ENCODE data around the gene MLPH. TPM values are rescaled to one million over a fixed set of nuclear protein-coding genes. Genes with fewer than 3 reads are reported as not detected.

Gene MLPH
- total and polyA plus RNA-seq, 7 experiments from 2014 or later = not detected

GRCh38 chr2:237517163-237517562 lies 30.1 kb downstream of the MLPH start:
- DNase-seq (no peak), ATAC-seq (no peak)
- H3K36me3 ChIP-seq (ENCODE audit: control insufficient read depth in 2 of 3, insufficient read depth in 3 of 3, low read length in 3 of 3) = no peaks in the 10 kb centered on the region
- CTCF ChIA-PET = interaction anchor here (0.5 to 0.9 kb wide), 3 partner anchors 10 to 363 kb away, joined by 3 read pairs; no protein-coding TSS in a partner anchor
- H3K27ac ChIP-seq (ENCODE audit: low read depth, low read length) = no peak overlapping the region
- intact Hi-C loops (cut with micrococcal nuclease) = loop anchor here in 1 of 2 donors (10.0 kb wide), 1 partner anchor 228 kb away; no protein-coding TSS in a partner anchor
- no peaks in the 10 kb centered on the region for H3K4me1 ChIP-seq (ENCODE audit: control insufficient read depth in 2 of 2, insufficient read depth in 2 of 2, low read length in 2 of 2)
- Mint-ChIP-seq H3K4me3 (no peak overlapping the region), H3K4me1 (no peaks in the 10 kb centered on the region), H3K9me3 (peaks cover 0 to 4% (median 0%) of the 10 kb centered on the region in 11 donors), H3K27me3 (no peaks in the 10 kb centered on the region), H3K36me3 (no peaks in the 10 kb centered on the region), H3K27ac (no peak overlapping the region)
- no peak overlapping the region for H3K4me3 ChIP-seq (ENCODE audit: low read length)
- no peaks in the 10 kb centered on the region for H3K9me3 ChIP-seq (ENCODE audit: control insufficient read depth in 2 of 3, low read length in 3 of 3)
- H3K27me3 ChIP-seq (ENCODE audit: control insufficient read depth in 2 of 2, insufficient read depth in 2 of 2, low read length in 2 of 2) = no peaks in the 10 kb centered on the region
- POLR2A ChIA-PET = no interaction called here

DNA sequence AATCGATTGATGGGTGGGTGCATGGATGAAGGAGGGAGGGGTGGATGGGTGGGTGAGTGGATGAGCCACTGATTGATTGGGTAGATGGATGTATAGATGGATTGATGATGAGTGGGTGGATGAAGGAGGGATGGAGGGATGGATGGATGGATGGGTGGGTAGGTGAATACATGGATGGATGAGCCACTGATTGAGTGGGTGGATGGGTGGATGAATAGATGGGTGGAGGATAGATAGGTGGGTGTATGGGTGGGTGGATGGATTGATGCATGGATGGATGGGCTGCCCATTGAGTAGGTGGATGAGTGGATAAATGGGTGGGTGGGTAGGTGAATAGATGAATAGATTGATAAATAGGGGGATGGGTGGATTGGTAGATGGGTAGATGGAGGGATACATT lies 30.9 kb downstream of the MLPH start:
- intact Hi-C loops (cut with micrococcal nuclease) = loop anchor here in 1 of 2 donors (10.0 kb wide), 1 partner anchor 227 kb away; no protein-coding TSS in a partner anchor
- no peak overlapping the region for H3K4me3 Mint-ChIP-seq
- no peaks in the 10 kb centered on the region for H3K36me3 Mint-ChIP-seq
- no peak overlapping the region for H3K27ac ChIP-seq (ENCODE audit: low read depth, low read length)
- H3K36me3 ChIP-seq (ENCODE audit: control insufficient read depth in 2 of 3, insufficient read depth in 3 of 3, low read length in 3 of 3) = no peaks in the 10 kb centered on the region
- DNase-seq (no peak), ATAC-seq (no peak)
- no peaks in the 10 kb centered on the region for H3K27me3 Mint-ChIP-seq
- POLR2A ChIA-PET = no interaction called here
- no peak overlapping the region for H3K4me3 ChIP-seq (ENCODE audit: low read length)
- H3K9me3 ChIP-seq (ENCODE audit: control insufficient read depth in 2 of 3, low read length in 3 of 3) = no peaks in the 10 kb centered on the region
- no peaks in the 10 kb centered on the region for H3K27me3 ChIP-seq (ENCODE audit: control insufficient read depth in 2 of 2, insufficient read depth in 2 of 2, low read length in 2 of 2)
- CTCF ChIA-PET = no interaction called here
- no peaks in the 10 kb centered on the region for H3K4me1 Mint-ChIP-seq
- H3K9me3 Mint-ChIP-seq = peaks cover 0 to 4% (median 0%) of the 10 kb centered on the region in 11 donors
- peak overlapping the region in 1 of 9 donors; percentile 58 for H3K27ac Mint-ChIP-seq
- H3K4me1 ChIP-seq (ENCODE audit: control insufficient read depth in 2 of 2, insufficient read depth in 2 of 2, low read length in 2 of 2) = no peaks in the 10 kb centered on the region

DNA sequence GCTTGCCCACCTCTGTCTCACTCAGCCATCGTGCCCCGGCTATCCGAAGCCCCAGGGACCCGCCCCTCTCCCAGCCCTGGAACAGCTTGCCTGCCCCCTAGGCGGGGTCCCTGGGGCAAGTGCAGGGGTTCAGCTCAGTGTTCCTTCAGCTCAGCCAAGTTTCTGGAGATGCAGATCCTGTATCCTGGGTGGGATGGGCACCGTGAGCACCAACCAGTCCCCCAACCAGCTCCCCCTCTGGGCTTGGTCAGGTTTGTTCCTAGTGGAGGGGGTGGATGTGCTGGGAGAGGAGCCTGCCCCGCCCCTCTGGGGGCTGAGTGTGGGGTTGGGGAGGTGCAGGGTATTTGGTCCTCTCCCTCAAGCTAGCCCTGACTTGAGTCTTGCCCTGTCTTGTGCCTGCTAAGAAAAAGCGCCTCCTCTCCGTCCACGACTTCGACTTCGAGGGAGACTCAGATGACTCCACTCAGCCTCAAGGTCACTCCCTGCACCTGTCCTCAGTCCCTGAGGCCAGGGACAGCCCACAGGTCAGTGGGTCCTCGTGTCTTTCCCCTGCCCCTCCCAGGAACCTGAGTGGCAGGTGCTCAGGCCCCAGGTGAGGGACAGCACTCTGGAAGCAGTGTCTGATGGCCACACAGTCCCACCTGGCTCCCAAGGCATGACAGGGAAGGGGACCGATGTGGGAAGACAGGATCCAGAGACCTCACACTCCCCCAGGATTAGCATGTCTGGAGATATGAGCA lies 32.6 kb downstream of the MLPH start:
- ATAC-seq (no peak), DNase-seq (no peak)
- POLR2A ChIA-PET = no interaction called here
- CTCF ChIA-PET = no interaction called here
- H3K27ac ChIP-seq (ENCODE audit: low read depth, low read length) = no peak overlapping the region
- no peaks in the 10 kb centered on the region for H3K4me1 ChIP-seq (ENCODE audit: control insufficient read depth in 2 of 2, insufficient read depth in 2 of 2, low read length in 2 of 2)
- peaks cover 0 to 4% (median 0%) of the 10 kb centered on the region in 11 donors for H3K9me3 Mint-ChIP-seq
- H3K27me3 ChIP-seq (ENCODE audit: control insufficient read depth in 2 of 2, insufficient read depth in 2 of 2, low read length in 2 of 2) = no peaks in the 10 kb centered on the region
- no peaks in the 10 kb centered on the region for H3K36me3 Mint-ChIP-seq
- no peaks in the 10 kb centered on the region for H3K36me3 ChIP-seq (ENCODE audit: control insufficient read depth in 2 of 3, insufficient read depth in 3 of 3, low read length in 3 of 3)
- no peaks in the 10 kb centered on the region for H3K4me1 Mint-ChIP-seq
- intact Hi-C loops (cut with micrococcal nuclease) = loop anchor here in 1 of 2 donors (10.0 kb wide), 1 partner anchor 225 kb away; no protein-coding TSS in a partner anchor
- H3K9me3 ChIP-seq (ENCODE audit: control insufficient read depth in 2 of 3, low read length in 3 of 3) = no peaks in the 10 kb centered on the region
- H3K4me3 Mint-ChIP-seq = no peak overlapping the region
- H3K27me3 Mint-ChIP-seq = no peaks in the 10 kb centered on the region
- H3K27ac Mint-ChIP-seq = no peak overlapping the region
- H3K4me3 ChIP-seq (ENCODE audit: low read length) = no peak overlapping the region

GRCh38 chr2:237520290-237520689 lies 33.2 kb downstream of the MLPH start:
- Histone ChIP-seq H3K36me3 (ENCODE audit: control insufficient read depth in 2 of 3, insufficient read depth in 3 of 3, low read length in 3 of 3) (no peaks in the 10 kb centered on the region), H3K27ac (ENCODE audit: low read depth, low read length) (no peak overlapping the region), H3K9me3 (ENCODE audit: control insufficient read depth in 2 of 3, low read length in 3 of 3) (no peaks in the 10 kb centered on the region), H3K4me1 (ENCODE audit: control insufficient read depth in 2 of 2, insufficient read depth in 2 of 2, low read length in 2 of 2) (no peaks in the 10 kb centered on the region), H3K4me3 (ENCODE audit: low read length) (no peak overlapping the region), H3K27me3 (ENCODE audit: control insufficient read depth in 2 of 2, insufficient read depth in 2 of 2, low read length in 2 of 2) (no peaks in the 10 kb centered on the region)
- Mint-ChIP-seq H3K4me3 (no peak overlapping the region), H3K27ac (no peak overlapping the region), H3K4me1 (no peaks in the 10 kb centered on the region), H3K36me3 (no peaks in the 10 kb centered on the region), H3K27me3 (no peaks in the 10 kb centered on the region), H3K9me3 (peaks cover 0 to 4% (median 0%) of the 10 kb centered on the region in 11 donors)
- ChIA-PET POLR2A (no interaction called here), CTCF (no interaction called here)
- ATAC-seq (no peak), DNase-seq (no peak)
- intact Hi-C loops (cut with micrococcal nuclease) = no loop called here

DNA sequence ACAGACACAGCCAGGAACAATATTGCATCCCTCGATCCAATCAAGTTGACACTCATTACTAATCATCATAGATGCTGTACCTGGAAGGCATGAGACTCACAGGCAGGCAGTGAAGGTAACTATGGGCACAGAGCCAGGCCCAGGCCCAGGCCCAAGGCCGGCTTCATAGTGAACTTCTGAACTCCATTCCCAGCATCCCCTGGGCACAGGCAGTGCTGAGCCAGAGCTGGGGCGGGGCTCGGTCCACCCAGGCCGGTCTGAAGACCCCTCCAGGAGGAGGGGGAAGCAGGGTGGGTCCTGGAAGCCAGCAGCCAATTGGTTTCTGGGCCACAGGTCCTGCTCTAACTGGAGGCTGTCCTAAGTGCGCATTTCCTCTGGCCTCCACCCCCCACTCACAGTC lies 37.6 kb downstream of the MLPH start:
- ATAC-seq (no peak), DNase-seq (no peak)
- POLR2A ChIA-PET = no interaction called here
- H3K4me1 Mint-ChIP-seq = no peaks in the 10 kb centered on the region
- intact Hi-C loops (cut with micrococcal nuclease) = no loop called here
- Histone ChIP-seq H3K36me3 (ENCODE audit: control insufficient read depth in 2 of 3, insufficient read depth in 3 of 3, low read length in 3 of 3) (no peaks in the 10 kb centered on the region), H3K4me3 (ENCODE audit: low read length) (no peak overlapping the region), H3K9me3 (ENCODE audit: control insufficient read depth in 2 of 3, low read length in 3 of 3) (no peaks in the 10 kb centered on the region), H3K27me3 (ENCODE audit: control insufficient read depth in 2 of 2, insufficient read depth in 2 of 2, low read length in 2 of 2) (no peaks in the 10 kb centered on the region), H3K4me1 (ENCODE audit: control insufficient read depth in 2 of 2, insufficient read depth in 2 of 2, low read length in 2 of 2) (no peaks in the 10 kb centered on the region), H3K27ac (ENCODE audit: low read depth, low read length) (no peak overlapping the region)
- H3K27ac Mint-ChIP-seq = no peak overlapping the region
- H3K9me3 Mint-ChIP-seq = no peaks in the 10 kb centered on the region
- CTCF ChIA-PET = no interaction called here
- H3K36me3 Mint-ChIP-seq = no peaks in the 10 kb centered on the region
- H3K4me3 Mint-ChIP-seq = no peak overlapping the region
- H3K27me3 Mint-ChIP-seq = no peaks in the 10 kb centered on the region

DNA sequence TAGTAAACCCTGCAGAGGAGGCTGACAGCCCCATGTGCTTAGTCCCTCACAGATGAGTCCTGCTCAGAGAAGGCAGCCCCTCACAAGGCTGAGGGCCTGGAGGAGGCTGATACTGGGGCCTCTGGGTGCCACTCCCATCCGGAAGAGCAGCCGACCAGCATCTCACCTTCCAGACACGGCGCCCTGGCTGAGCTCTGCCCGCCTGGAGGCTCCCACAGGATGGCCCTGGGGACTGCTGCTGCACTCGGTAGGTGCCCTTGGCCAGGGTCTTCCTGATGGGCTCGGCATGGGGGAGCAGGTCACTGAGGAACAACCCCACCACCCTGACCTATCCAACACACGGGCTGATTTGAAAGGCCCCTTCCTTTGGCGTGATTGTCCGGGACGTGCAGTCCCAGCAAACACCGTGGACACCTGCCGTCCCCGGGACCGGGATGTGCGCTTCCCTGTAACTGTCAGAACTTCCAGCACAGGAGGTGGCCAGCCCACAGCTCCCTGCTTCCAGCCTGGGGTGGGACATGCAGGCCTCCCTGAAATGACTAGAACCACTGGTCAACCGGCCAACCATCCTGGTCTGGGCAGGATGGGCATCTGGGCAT lies 38.6 kb downstream of the MLPH start:
- Histone ChIP-seq H3K9me3 (ENCODE audit: control insufficient read depth in 2 of 3, low read length in 3 of 3) (no peaks in the 10 kb centered on the region), H3K27ac (ENCODE audit: low read depth, low read length) (no peak overlapping the region), H3K27me3 (ENCODE audit: control insufficient read depth in 2 of 2, insufficient read depth in 2 of 2, low read length in 2 of 2) (no peaks in the 10 kb centered on the region), H3K4me1 (ENCODE audit: control insufficient read depth in 2 of 2, insufficient read depth in 2 of 2, low read length in 2 of 2) (no peaks in the 10 kb centered on the region), H3K36me3 (ENCODE audit: control insufficient read depth in 2 of 3, insufficient read depth in 3 of 3, low read length in 3 of 3) (no peaks in the 10 kb centered on the region), H3K4me3 (ENCODE audit: low read length) (no peak overlapping the region)
- intact Hi-C loops (cut with micrococcal nuclease) = no loop called here
- Mint-ChIP-seq H3K27ac (no peak overlapping the region), H3K27me3 (no peaks in the 10 kb centered on the region), H3K4me1 (no peaks in the 10 kb centered on the region), H3K9me3 (no peaks in the 10 kb centered on the region), H3K36me3 (no peaks in the 10 kb centered on the region), H3K4me3 (no peak overlapping the region)
- ATAC-seq (no peak), DNase-seq (no peak)
- POLR2A ChIA-PET = no interaction called here
- CTCF ChIA-PET = no interaction called here

DNA sequence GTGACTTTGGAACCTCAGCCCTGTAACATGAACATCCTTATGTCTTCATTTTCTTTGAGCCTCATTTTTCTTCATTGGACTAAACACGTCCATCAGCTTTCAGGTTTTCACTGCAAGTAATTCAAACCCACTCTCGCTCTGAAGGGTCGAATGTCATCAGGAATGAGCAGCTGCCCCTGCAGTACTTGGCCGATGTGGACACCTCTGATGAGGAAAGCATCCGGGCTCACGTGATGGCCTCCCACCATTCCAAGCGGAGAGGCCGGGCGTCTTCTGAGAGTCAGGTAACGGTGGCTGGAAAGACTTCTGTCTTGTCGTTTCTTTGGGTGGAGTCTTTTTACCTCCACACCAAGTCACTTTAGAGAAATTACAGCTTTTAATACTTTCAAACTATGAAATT lies 40.2 kb downstream of the MLPH start:
- no peak overlapping the region for H3K4me3 ChIP-seq (ENCODE audit: low read length)
- Mint-ChIP-seq H3K36me3 (no peaks in the 10 kb centered on the region), H3K27me3 (no peaks in the 10 kb centered on the region), H3K27ac (no peak overlapping the region), H3K9me3 (no peaks in the 10 kb centered on the region), H3K4me1 (no peaks in the 10 kb centered on the region), H3K4me3 (no peak overlapping the region)
- intact Hi-C loops (cut with micrococcal nuclease) = no loop called here
- CTCF ChIA-PET = no interaction called here
- no peaks in the 10 kb centered on the region for H3K4me1 ChIP-seq (ENCODE audit: control insufficient read depth in 2 of 2, insufficient read depth in 2 of 2, low read length in 2 of 2)
- H3K27me3 ChIP-seq (ENCODE audit: control insufficient read depth in 2 of 2, insufficient read depth in 2 of 2, low read length in 2 of 2) = no peaks in the 10 kb centered on the region
- no peaks in the 10 kb centered on the region for H3K9me3 ChIP-seq (ENCODE audit: control insufficient read depth in 2 of 3, low read length in 3 of 3)
- POLR2A ChIA-PET = no interaction called here
- H3K36me3 ChIP-seq (ENCODE audit: control insufficient read depth in 2 of 3, insufficient read depth in 3 of 3, low read length in 3 of 3) = no peaks in the 10 kb centered on the region
- no peak for ATAC-seq
- H3K27ac ChIP-seq (ENCODE audit: low read depth, low read length) = no peak overlapping the region
- DNase-seq = no peak
